Measurements from ENCODE around the gene RAMACL. TPM values are rescaled to one million over a fixed set of nuclear protein-coding genes. Genes with fewer than 3 reads are reported as not detected.

The RAMACL gene
- total and polyA plus RNA-seq, 2 of the 4 experiments (the other 2 are of a cell fraction) = 0.46 to 0.90 TPM

DNA sequence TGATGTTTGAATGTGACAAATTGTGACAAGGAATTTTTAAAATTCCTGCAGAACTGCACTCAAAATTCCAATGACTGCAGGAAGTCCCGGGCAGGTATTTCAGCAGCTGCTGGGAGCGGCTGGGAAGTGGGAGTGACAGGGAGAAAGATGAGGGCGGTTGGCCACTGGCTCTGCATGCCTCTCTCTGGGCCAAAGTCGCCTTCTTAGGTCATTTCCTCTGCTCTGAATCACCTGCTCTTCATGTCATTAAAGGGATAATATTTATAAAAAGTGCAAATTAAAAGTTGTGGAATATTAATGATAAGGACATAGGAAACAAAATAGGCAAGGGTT, 43.9 kb downstream of the RAMACL start:
- H4K91ac ChIP-seq (ENCODE audit: insufficient read depth, low read depth, low read length) = no peak overlapping the region
- H3K79me1 ChIP-seq (ENCODE audit: low read depth in 1 of 2, low read length in 2 of 2) = peaks cover 15 to 36% of the 10 kb centered on the region in 2 experiments; a peak in 3 of 4 replicates
- no peak overlapping the region for H3K23ac ChIP-seq (ENCODE audit: low read depth, low read length)
- no CpG with 5 or more reads among the region's 4 CpGs for WGBS, 2 experiments (ENCODE audit: extremely low coverage in 2 of 2, insufficient read length in 1 of 2)
- peaks cover 17% of the 10 kb centered on the region; the same call in 1 of the 2 replicates for H4K20me1 ChIP-seq (ENCODE audit: insufficient read depth, low read length)
- no peak overlapping the region for H2BK120ac ChIP-seq (ENCODE audit: low read depth, low read length)
- H2BK5ac ChIP-seq (ENCODE audit: low read depth, low read length, poor library complexity, severe bottlenecking) = no peak overlapping the region
- H2AK9ac ChIP-seq (replicated peaks; ENCODE audit: low read depth, low read length, poor library complexity) = no peak overlapping the region
- no peak overlapping the region for H2AK5ac ChIP-seq (ENCODE audit: low read depth, low read length)
- in situ Hi-C loops (cut with MboI; ENCODE audit: low sequenced_read_pairs) (no loop called here), dilution Hi-C loops (cut with HindIII; ENCODE audit: low sequenced_read_pairs, unreplicated experiment) (no loop called here), intact Hi-C loops (cut with micrococcal nuclease) (no loop called here)
- no peak overlapping the region for H3K56ac ChIP-seq (ENCODE audit: extremely low read depth, insufficient read depth, low read length)
- H2AFZ ChIP-seq (replicated peaks; ENCODE audit: low read length, poor library complexity) = no peak overlapping the region
- no peak overlapping the region for H2BK15ac ChIP-seq (ENCODE audit: low read depth, low read length)
- H3K14ac ChIP-seq (replicated peaks; ENCODE audit: low read depth, low read length) = no peak overlapping the region
- no peak overlapping the region for H3K4ac ChIP-seq (ENCODE audit: low read depth, low read length)
- ATAC-seq (ENCODE audit: low read depth) = peak; percentile 24; the same call in 1 of the 2 replicates
- H3K18ac ChIP-seq (ENCODE audit: low read depth, low read length) = no peak overlapping the region
- H3K9me3 ChIP-seq (ENCODE audit: control insufficient read depth, insufficient read depth, low read length) = no peaks in the 10 kb centered on the region
- H2BK20ac ChIP-seq (ENCODE audit: low read depth, low read length) = no peak overlapping the region
- no peak overlapping the region for H4K8ac ChIP-seq (ENCODE audit: low read depth in 2 of 2, low read length in 2 of 2)
- CTCF ChIA-PET = no interaction called here
- BruUV-seq (replicated peaks) = no TSS peak
- H3K27me3 ChIP-seq (ENCODE audit: control insufficient read depth, insufficient read depth, low read length) = no peaks in the 10 kb centered on the region
- H3K4me3 ChIP-seq (ENCODE audit: insufficient read depth, low read depth, low read length) = no peak overlapping the region
- H3K4me2 ChIP-seq (ENCODE audit: low read depth, low read length) = no peak overlapping the region
- no peak overlapping the region for H3K9ac ChIP-seq (ENCODE audit: low read depth, low read length)
- H3K4me1 ChIP-seq (ENCODE audit: control insufficient read depth, insufficient read depth, low read length) = peaks cover 5% of the 10 kb centered on the region; the same call in 1 of the 2 replicates
- no peak for TF ChIP-seq USF2 (IDR thresholded peaks at IDR 0.05; ENCODE audit: low read depth, low read length)
- no peak overlapping the region for H3K27ac ChIP-seq (ENCODE audit: insufficient read depth, low read length)
- H4K5ac ChIP-seq (ENCODE audit: low read depth, low read length) = no peak overlapping the region
- peak; percentile 17 for DNase-seq
- POLR2A ChIA-PET (ENCODE audit: unreplicated experiment) = interaction anchor here (0.6 kb wide), 1 partner anchor 22 kb away, joined by 3 read pairs; no protein-coding TSS in a partner anchor
- peaks cover 21% of the 10 kb centered on the region for H3K36me3 ChIP-seq (ENCODE audit: control insufficient read depth, insufficient read depth, low read length)
- peaks cover 12% of the 10 kb centered on the region; the same call in 1 of the 2 replicates for H3K9me1 ChIP-seq (ENCODE audit: insufficient read depth, low read length)

All from IMR-90 (cell line).